NCI-H146 treated with DMSO at 0.1 percent for 48 hours (cell line): ENCODE data around the gene R3HDM1.

Experiments
- DNase-seq: peaks from one replicate; lab custom pipeline; 2025; ENCODE audit not compliant: unreplicated experiment; lab: John Stamatoyannopoulos, UW

The R3HDM1 gene

DNA sequence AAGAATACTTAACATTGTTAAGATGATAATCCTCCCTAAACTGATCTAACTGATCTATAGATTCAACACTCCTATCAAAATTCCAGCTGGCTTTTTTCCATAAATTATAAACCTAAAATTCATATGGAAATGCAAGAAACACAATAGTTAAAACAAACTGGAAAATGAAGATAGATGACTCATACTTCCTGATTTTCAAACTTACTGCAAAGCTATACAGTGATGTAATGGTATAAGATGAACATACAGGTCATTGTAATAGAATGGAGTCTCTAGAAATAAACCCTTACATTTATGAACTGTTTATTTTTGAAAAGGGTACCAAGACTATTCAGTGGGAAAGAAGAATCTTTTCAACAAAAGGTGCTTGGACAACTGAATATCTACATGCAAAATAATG is 242.6 kb downstream of the R3HDM1 start:
- no peak for DNase-seq
